Breast epithelium (tissue), 3 donors: ENCODE results near the gene COL9A1.

ENCODE experiments used
- CTCF ChIP-seq, 3 donors: fragments of 450-650 bp; IDR thresholded peaks; one replicate each; pipeline ENCODE4 v1.5.1; 2016 to 2017; ENCODE audit warnings: antibody characterized with exemption in 3 of 3, mild to moderate bottlenecking in 3 of 3, moderate library complexity in 3 of 3
- POLR2A ChIP-seq: fragments of 450-650 bp; IDR thresholded peaks from one replicate; pipeline ENCODE4 v1.6.1; 2016; ENCODE audit warnings: antibody characterized with exemption, mild to moderate bottlenecking, moderate library complexity

GRCh38 chr6:70176842-70177550 is 125.9 kb downstream of the COL9A1 start:
- TF ChIP-seq CTCF (IDR thresholded peaks at IDR 0.05): no peak
- no peak for TF ChIP-seq POLR2A
